SJSA1 (cell line): ENCODE data around the gene WRAP73. TPM values are rescaled to one million over a fixed set of nuclear protein-coding genes. Genes with fewer than 3 reads are reported as not detected.
"Not testable (repeated sequence)": the region's sequence is repeated elsewhere in the genome, so short reads cannot be mapped to it uniquely, and the experiment has no call there.

ENCODE experiments used
- DNase-seq, 2 experiments: peaks; one replicate each; pipeline ENCODE4 v3.0.0-alpha.2; 2015 to 2020; ENCODE audit warnings: low spot score in 2 of 2, low read depth in 1 of 2
- H3K27ac ChIP-seq: fragments of 250-450 bp; sonication (Bioruptor Pico); 2 replicates; pipeline ENCODE4 v1.5.1; 2020; ENCODE audit warnings: mild to moderate bottlenecking, moderate library complexity
- H3K27me3 ChIP-seq: fragments of 250-450 bp; sonication (Bioruptor Pico); replicated peaks from 2 replicates; pipeline ENCODE4 v1.5.1; 2020; ENCODE audit warnings: mild to moderate bottlenecking, moderate library complexity
- H3K36me3 ChIP-seq: fragments of 250-450 bp; sonication (Bioruptor Pico); 2 replicates; pipeline ENCODE4 v1.5.1; 2020; ENCODE audit warnings: mild to moderate bottlenecking
- H3K4me1 ChIP-seq: fragments of 250-450 bp; sonication (Bioruptor Pico); replicated peaks from 2 replicates; pipeline ENCODE4 v1.6.1; 2021; ENCODE audit warnings: mild to moderate bottlenecking
- H3K4me3 ChIP-seq: fragments of 250-450 bp; sonication (Bioruptor Pico); 2 replicates; pipeline ENCODE4 v1.5.1; 2020; ENCODE audit warnings: mild to moderate bottlenecking
- H3K9me3 ChIP-seq: fragments of 250-450 bp; sonication (Bioruptor Pico); replicated peaks from 2 replicates; pipeline ENCODE4 v1.5.1; 2020; ENCODE audit warnings: mild to moderate bottlenecking
- total RNA-seq: library from RNA; depleted of rRNA; stranded (reverse); fragments of >200 nt; shearing (Covaris generic); gene quantifications from 2 replicates; pipeline ENCODE4 v1.2.3, GENCODE V29; 2014

Gene WRAP73
- total RNA-seq, 1 experiment from 2014 or later = 23.7 TPM

- Histone ChIP-seq H3K27ac (no peak overlapping the region), H3K4me1 (peaks cover 1% of the 10 kb centered on the region; the same call in 1 of the 2 replicates), H3K27me3 (no peaks in the 10 kb centered on the region), H3K4me3 (no peak overlapping the region), H3K36me3 (peaks cover 69% of the 10 kb centered on the region), H3K9me3 (no peaks in the 10 kb centered on the region)
- no peak for DNase-seq
These were observed 19.0 kb downstream of the WRAP73 start for GRCh38 chr1:3630914-3631313.

DNA sequence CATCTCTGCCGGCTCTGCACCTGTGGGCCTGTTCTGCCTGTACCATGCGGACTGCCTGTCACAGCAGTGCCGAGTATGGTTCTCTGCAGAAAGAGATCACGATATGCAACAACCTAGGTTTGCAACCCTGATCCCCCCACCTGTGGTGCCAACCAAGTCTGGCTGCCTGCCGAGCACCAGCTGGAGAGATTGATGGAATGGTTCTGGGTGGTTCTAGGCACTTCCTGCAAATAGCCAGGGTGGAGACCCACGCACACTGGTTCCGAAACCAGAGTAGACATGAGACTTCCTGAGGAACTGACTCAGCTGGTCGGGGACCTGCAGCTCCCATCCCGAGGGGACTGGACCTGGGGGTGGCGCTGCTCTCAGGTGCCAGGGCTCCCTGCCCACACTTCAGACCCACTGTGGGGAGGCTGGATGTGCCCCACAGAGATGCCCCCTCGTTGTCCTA is 19.7 kb downstream of the WRAP73 start:
- Histone ChIP-seq H3K27ac (no peak overlapping the region), H3K36me3 (peaks cover 66% of the 10 kb centered on the region), H3K4me1 (peaks cover 7% of the 10 kb centered on the region), H3K4me3 (no peak overlapping the region), H3K9me3 (no peaks in the 10 kb centered on the region), H3K27me3 (no peaks in the 10 kb centered on the region)
- no peak for DNase-seq

DNA sequence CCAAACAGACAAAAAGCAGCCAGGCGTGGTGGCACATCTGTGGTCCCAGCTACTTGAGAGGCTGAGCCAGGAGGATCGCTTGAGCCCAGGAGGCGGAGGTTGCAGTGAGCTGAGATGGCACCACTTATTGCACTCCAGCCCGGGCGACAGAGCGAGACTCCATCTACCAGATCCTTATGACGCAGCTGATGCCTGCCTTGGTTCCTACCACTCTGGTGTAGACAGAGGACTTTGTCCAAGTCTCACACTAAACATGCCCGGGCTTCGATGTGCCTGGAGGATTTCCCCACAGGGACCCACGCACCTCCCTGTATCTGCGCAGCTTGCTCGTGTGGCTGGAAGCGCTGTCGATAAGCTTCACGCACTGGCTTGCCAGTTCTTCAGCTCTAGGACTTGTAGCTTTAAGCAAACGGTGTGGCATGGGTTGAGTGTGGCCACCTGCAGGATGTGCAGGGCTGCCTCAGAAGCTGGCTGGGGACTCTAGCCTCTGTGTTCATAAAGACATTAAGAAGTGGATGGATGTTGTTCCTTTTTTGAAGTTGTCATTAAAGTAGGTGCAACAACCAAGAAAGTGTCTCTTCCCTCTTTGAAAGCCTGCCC is 20.2 kb downstream of the WRAP73 start:
- Histone ChIP-seq H3K27ac (no peak overlapping the region), H3K27me3 (no peaks in the 10 kb centered on the region), H3K4me3 (no peak overlapping the region), H3K36me3 (peaks cover 60% of the 10 kb centered on the region), H3K9me3 (no peaks in the 10 kb centered on the region), H3K4me1 (peaks cover 7% of the 10 kb centered on the region)
- no peak for DNase-seq

DNA sequence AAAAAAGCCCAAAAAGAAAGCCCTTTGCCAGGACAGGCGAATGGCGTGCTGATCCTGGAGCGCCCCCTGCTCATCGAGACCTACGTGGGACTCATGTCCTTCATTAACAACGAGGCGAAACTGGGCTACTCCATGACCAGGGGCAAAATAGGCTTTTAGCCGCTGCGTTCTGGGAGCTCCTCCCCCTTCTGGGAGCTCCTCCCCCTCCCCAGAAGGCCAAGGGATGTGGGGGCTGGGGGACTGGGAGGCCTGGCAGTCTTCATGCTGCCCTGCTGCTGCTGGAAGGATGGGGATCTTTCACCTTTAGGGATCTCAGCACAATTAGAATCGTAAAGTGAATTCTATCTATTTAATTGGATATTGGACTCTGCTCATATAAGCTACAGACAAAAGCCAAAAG is 21.5 kb downstream of the WRAP73 start:
- Histone ChIP-seq H3K9me3 (no peaks in the 10 kb centered on the region), H3K27ac (no peak overlapping the region), H3K36me3 (peaks cover 58% of the 10 kb centered on the region), H3K4me3 (no peak overlapping the region), H3K4me1 (peaks cover 14% of the 10 kb centered on the region), H3K27me3 (no peaks in the 10 kb centered on the region)
- no peak for DNase-seq

DNA sequence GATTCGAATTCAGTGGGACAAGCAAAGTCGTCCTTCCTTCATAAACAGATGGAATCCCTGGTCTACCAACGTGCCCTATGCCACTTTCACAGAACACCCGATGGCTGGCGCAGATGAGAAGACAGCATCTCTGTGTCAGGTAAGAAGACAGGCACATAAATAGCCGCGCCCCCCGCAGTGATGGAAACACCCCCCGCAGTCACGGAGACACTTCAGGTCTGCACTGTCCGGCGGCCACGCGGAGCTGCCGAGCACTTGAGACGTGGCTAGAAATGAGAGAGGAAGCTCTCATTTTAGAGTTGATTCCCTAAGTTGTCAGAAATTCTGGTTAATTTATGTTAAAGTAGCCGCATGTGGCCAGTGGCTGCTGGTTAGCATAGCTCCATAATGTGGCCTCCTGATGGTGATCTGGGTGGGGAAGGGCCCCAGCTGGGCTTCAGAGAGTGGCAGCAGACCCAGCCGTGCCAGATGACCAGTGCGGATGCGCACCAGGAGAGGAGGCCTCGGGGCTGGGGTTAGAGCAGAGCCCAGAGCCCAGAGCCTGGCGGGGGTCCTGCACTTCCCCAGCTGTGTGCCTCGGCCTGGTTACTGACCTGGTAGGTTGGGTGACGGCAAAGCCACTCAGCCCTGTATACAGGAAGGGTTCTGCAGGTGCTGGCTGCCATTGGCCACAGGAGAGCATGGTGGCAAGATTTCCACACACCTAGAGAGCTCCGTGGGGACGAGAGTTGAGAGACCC is 22.2 kb downstream of the WRAP73 start:
- H3K27ac ChIP-seq = no peak overlapping the region
- peaks cover 58% of the 10 kb centered on the region for H3K36me3 ChIP-seq
- DNase-seq = no peak
- H3K4me3 ChIP-seq = no peak overlapping the region
- no peaks in the 10 kb centered on the region for H3K9me3 ChIP-seq
- H3K4me1 ChIP-seq = peaks cover 14% of the 10 kb centered on the region
- no peaks in the 10 kb centered on the region for H3K27me3 ChIP-seq

GRCh38 chr1:3626025-3626424 is 23.9 kb downstream of the WRAP73 start:
- no peaks in the 10 kb centered on the region for H3K27me3 ChIP-seq
- H3K9me3 ChIP-seq = no peaks in the 10 kb centered on the region
- H3K4me3 ChIP-seq = peak overlapping the region; percentile 85
- H3K36me3 ChIP-seq = peaks cover 49% of the 10 kb centered on the region
- no peak for DNase-seq
- no peak overlapping the region for H3K27ac ChIP-seq
- H3K4me1 ChIP-seq = peaks cover 14% of the 10 kb centered on the region

DNA sequence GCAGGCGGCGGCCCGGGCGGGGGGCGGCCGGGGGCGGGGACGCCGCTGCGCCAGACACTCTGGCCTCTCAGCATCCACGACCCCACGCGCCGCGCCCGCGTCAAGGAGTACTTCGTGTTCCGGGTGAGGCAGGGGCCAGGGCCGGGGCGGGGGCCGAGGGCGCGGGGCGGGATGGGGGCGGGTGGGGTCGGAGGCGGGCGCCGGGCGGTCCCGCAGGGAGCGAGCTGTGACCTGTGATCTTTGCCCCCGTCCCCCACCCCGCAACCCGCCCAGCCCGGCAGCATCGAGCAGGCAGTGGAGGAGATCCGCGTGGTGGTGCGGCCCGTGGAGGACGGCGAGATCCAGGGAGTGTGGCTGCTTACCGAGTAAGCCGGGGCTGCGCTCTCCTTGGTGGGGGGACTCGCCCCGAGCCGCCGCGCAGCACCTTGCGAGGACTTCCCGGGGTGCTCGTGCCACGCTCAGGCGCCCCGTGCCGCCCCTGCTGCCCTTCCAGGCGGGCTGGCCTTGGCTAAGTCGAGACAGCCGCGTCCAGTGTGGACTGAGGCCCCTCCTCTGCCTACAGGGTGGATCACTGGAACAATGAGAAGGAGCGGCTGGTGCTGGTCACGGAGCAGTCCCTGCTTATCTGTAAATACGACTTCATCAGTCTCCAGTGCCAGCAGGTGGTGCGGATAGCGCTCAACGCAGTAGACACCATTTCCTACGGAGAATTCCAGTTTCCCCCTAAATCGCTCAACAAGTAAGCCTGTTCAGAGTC is 24.6 kb downstream of the WRAP73 start:
- H3K4me1 ChIP-seq = peaks cover 14% of the 10 kb centered on the region
- H3K27ac ChIP-seq = no peak overlapping the region
- DNase-seq = peak in 1 of 2 experiments; percentile 31
- H3K36me3 ChIP-seq = peaks cover 46% of the 10 kb centered on the region
- no peaks in the 10 kb centered on the region for H3K9me3 ChIP-seq
- H3K4me3 ChIP-seq = peak overlapping the region; percentile 85
- H3K27me3 ChIP-seq = no peaks in the 10 kb centered on the region

GRCh38 chr1:3624200-3625136 is 25.4 kb downstream of the WRAP73 start, which contains the start of gene TPRG1L:
TPRG1L (plus strand) TSS chr1:3625015; CDS start chr1:3625073, 58 bp downstream.
- H3K36me3 ChIP-seq = peaks cover 37% of the 10 kb centered on the region
- no peaks in the 10 kb centered on the region for H3K27me3 ChIP-seq
- H3K27ac ChIP-seq = no peak within 1 kb of the TSS
- no peaks in the 10 kb centered on the region for H3K9me3 ChIP-seq
- H3K4me1 ChIP-seq = peaks cover 14% of the 10 kb centered on the region
- peak; percentile 94 to 98 for DNase-seq
- peak within 1 kb of the TSS; percentile 85 for H3K4me3 ChIP-seq

DNA sequence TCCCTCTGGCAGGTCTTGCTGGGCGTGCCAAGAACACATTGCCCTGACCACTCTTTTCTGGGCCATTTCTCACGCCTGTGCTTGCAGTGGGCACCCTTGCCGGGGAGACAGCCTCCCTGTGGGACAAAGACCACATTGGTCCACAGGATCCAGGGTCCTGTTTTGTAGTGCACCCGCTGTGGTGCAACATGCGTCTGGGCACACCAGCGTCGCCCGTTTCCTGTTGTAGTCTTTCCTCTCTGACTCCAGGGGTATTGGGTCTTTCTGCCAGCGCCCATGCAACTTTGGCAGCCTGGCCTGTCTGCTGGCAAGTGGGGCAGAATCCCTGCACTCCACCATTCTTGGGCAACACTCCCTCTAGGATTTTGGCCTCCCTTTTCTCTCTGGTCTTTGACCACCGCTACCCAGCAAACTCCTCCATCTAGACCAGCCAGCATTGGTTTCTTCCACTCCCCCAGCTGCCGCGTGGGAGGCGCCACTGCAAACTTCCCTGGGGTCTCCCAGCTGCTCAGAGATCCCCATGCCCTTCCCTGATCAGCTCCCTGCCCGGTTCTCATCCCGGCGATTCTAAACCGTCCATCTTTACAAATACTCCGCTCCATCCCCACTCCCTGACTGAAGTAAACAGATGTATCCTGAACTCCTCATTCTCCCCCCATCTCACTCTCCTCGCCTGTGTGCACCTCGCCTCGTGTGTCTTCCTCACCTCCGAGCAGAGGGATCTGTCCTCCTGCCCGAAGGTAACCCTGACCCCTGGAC is 26.3 kb downstream of the WRAP73 start:
- DNase-seq = no peak
- H3K27me3 ChIP-seq = no peaks in the 10 kb centered on the region
- peaks cover 14% of the 10 kb centered on the region for H3K4me1 ChIP-seq
- no peaks in the 10 kb centered on the region for H3K9me3 ChIP-seq
- peaks cover 29% of the 10 kb centered on the region for H3K36me3 ChIP-seq
- peak overlapping the region; percentile 85 for H3K4me3 ChIP-seq
- H3K27ac ChIP-seq = no peak overlapping the region

GRCh38 chr1:3622102-3622501 is 27.8 kb downstream of the WRAP73 start:
- Histone ChIP-seq H3K4me1 (peaks cover 14% of the 10 kb centered on the region), H3K36me3 (peaks cover 14% of the 10 kb centered on the region)
- not testable (repeated sequence) for H3K4me3 ChIP-seq, DNase-seq, H3K9me3 ChIP-seq, H3K27me3 ChIP-seq, H3K27ac ChIP-seq

- H3K27ac ChIP-seq, H3K36me3 ChIP-seq, H3K27me3 ChIP-seq, H3K4me3 ChIP-seq, H3K9me3 ChIP-seq: not testable (repeated sequence)
- peak in 1 of 2 experiments; percentile 40 for DNase-seq
- peaks cover 14% of the 10 kb centered on the region for H3K4me1 ChIP-seq
These were observed 28.7 kb downstream of the WRAP73 start for GRCh38 chr1:3621151-3621671.

DNA sequence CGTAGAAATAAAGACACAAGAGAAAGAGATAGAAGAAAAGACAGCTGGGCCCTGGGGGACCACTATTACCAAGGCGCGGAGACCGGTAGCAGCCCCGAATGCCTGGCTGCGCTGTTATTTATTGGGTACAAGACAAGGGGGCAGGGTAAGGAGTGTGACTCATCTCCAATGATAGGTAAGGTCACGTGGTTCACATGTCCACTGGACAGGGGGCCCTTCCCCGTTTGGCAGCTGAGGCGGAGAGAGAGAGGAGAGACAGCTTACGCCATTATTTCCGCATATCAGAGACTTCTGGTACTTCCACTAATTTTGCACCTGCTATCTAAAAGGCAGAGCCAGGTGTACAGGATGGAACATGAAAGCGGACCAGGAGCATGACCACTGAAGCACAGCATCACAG is 29.2 kb downstream of the WRAP73 start:
- no peaks in the 10 kb centered on the region for H3K9me3 ChIP-seq
- no peak overlapping the region for H3K4me3 ChIP-seq
- peaks cover 4% of the 10 kb centered on the region for H3K36me3 ChIP-seq
- 0 out of 2 replicates have a peak, but pooled peaks cover 1% of the 10 kb centered on the region for H3K27me3 ChIP-seq
- DNase-seq = peak in 1 of 2 experiments; percentile 22
- H3K4me1 ChIP-seq = peaks cover 11% of the 10 kb centered on the region
- no peak overlapping the region for H3K27ac ChIP-seq
